Right atrium auricular region (tissue), 2 donors: ENCODE results near the gene SCMH1. TPM values are rescaled to one million over a fixed set of nuclear protein-coding genes. Genes with fewer than 3 reads are reported as not detected.

ENCODE experiments used
- DNase-seq: peaks from one replicate; pipeline ENCODE4 v3.0.0-alpha.2; 2019; ENCODE audit warnings: low spot score
- H3K27ac ChIP-seq, 2 donors: fragments of 200-600 bp; sonication (generic); 1 replicate in 1 of 2; 2 replicates in 1 of 2; pipeline ENCODE4 v1.5.1; 2016 to 2019
- H3K27me3 ChIP-seq, 2 donors: fragments of 200-600 bp; sonication (generic); one replicate each; pipeline versions ENCODE4 v1.5.1 to v1.6.0; 2017 to 2019
- H3K36me3 ChIP-seq: fragments of 200-600 bp; sonication (generic); one replicate; pipeline ENCODE4 v1.5.1; 2016
- H3K4me1 ChIP-seq, 2 donors: fragments of 200-600 bp; sonication (generic); one replicate each; pipeline versions ENCODE4 v1.5.1 to v1.6.0; 2017 to 2019
- H3K4me3 ChIP-seq, 2 donors: fragments of 200-600 bp; sonication (generic); 1 replicate in 1 of 2; 2 replicates in 1 of 2; pipeline ENCODE4 v1.5.1; 2017 to 2019; ENCODE audit warnings: mild to moderate bottlenecking in 1 of 2, moderate library complexity in 1 of 2
- H3K9me3 ChIP-seq, 2 donors: fragments of 200-600 bp; sonication (generic); one replicate each; pipeline ENCODE4 v1.5.1; 2019
- total RNA-seq, 2 donors: library from RNA; depleted of rRNA; stranded (reverse); fragments of >200 nt; gene quantifications; one replicate each; pipeline ENCODE4 v1.1.0, GENCODE V29; 2016
- TF ChIP-seq, protein P1 (sequence below), 2 donors: fragments of 200-600 bp; sonication (generic); IDR thresholded peaks; one replicate each; pipeline ENCODE4 v1.5.1; 2019; ENCODE audit warnings: antibody characterized with exemption in 2 of 2

SCMH1 gene
- total RNA-seq, 2 donors from 2014 or later: 50.1 to 62.5 TPM

GRCh38 chr1:41013024-41013423 lies 229.1 kb downstream of the SCMH1 start:
- Histone ChIP-seq H3K27ac (peak overlapping the region in 1 of 2 donors; percentile 21), H3K27me3 (no peaks in the 10 kb centered on the region), H3K36me3 (peaks cover 38% of the 10 kb centered on the region), H3K9me3 (no peaks in the 10 kb centered on the region), H3K4me3 (no peak overlapping the region), H3K4me1 (peaks cover 0 to 24% of the 10 kb centered on the region in 2 donors)
- no peak for DNase-seq
- TF ChIP-seq, protein P1, sequence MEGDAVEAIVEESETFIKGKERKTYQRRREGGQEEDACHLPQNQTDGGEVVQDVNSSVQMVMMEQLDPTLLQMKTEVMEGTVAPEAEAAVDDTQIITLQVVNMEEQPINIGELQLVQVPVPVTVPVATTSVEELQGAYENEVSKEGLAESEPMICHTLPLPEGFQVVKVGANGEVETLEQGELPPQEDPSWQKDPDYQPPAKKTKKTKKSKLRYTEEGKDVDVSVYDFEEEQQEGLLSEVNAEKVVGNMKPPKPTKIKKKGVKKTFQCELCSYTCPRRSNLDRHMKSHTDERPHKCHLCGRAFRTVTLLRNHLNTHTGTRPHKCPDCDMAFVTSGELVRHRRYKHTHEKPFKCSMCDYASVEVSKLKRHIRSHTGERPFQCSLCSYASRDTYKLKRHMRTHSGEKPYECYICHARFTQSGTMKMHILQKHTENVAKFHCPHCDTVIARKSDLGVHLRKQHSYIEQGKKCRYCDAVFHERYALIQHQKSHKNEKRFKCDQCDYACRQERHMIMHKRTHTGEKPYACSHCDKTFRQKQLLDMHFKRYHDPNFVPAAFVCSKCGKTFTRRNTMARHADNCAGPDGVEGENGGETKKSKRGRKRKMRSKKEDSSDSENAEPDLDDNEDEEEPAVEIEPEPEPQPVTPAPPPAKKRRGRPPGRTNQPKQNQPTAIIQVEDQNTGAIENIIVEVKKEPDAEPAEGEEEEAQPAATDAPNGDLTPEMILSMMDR (IDR thresholded peaks at IDR 0.05): no peak

DNA sequence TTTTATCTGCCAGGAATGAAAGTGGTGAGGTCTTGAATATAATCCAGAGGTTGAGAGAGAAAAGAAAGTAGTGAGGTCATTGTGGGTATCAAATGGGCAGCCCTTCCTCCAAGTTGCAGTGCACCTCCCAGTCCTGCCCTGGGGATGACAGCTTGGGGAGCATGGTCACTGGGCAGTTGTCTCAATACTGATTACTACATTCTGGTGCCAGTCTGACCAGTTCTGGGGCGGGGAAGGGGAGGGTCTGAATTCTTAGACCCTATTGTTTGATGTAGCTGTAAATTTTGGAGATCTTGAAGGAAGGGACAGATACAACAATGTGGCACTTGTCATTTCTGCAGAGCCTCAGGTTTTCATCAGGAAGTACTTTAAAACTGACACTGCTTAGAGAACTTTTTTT lies 231.8 kb downstream of the SCMH1 start:
- Histone ChIP-seq H3K36me3 (peaks cover 52% of the 10 kb centered on the region), H3K27me3 (no peaks in the 10 kb centered on the region), H3K27ac (no peak overlapping the region), H3K4me1 (peaks cover 0 to 18% of the 10 kb centered on the region in 2 donors), H3K4me3 (no peak overlapping the region), H3K9me3 (no peaks in the 10 kb centered on the region)
- DNase-seq: no peak
- TF ChIP-seq, protein P1 (IDR thresholded peaks at IDR 0.05): no peak

GRCh38 chr1:41009466-41009865 lies 232.6 kb downstream of the SCMH1 start:
- Histone ChIP-seq H3K4me1 (peaks cover 0 to 13% of the 10 kb centered on the region in 2 donors), H3K27me3 (no peaks in the 10 kb centered on the region), H3K36me3 (peaks cover 52% of the 10 kb centered on the region), H3K4me3 (no peak overlapping the region), H3K9me3 (no peaks in the 10 kb centered on the region), H3K27ac (no peak overlapping the region)
- TF ChIP-seq, protein P1 (IDR thresholded peaks at IDR 0.05): no peak
- no peak for DNase-seq

- TF ChIP-seq, protein P1 (IDR thresholded peaks at IDR 0.05): no peak
These were observed 234.9 kb downstream of the SCMH1 start for GRCh38 chr1:41006942-41007865.

DNA sequence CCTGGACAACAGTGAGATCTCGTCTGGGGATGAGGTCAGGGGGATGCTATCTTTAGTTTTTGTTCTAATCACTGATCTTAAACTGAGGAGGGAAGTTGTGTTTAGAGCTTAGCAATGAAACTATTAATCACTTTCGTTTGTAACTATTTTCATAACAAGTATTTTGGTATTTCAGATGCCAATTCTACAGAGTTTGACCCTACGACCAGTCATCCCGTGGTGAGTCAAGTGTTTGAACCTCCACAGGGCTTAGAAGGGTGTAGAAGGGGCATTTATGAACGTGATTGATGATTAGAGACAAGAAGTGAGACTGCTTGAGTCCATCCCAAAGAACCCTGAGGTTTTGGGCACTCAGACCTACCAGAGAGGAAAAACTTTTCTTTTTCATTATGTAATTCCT lies 236.2 kb downstream of the SCMH1 start:
- DNase-seq: no peak
- H3K4me3 ChIP-seq: no peak overlapping the region
- H3K4me1 ChIP-seq: peaks cover 0 to 17% of the 10 kb centered on the region in 2 donors
- H3K27me3 ChIP-seq: no peaks in the 10 kb centered on the region
- H3K9me3 ChIP-seq: no peaks in the 10 kb centered on the region
- peaks cover 64% of the 10 kb centered on the region for H3K36me3 ChIP-seq
- H3K27ac ChIP-seq: no peak overlapping the region
- TF ChIP-seq, protein P1 (IDR thresholded peaks at IDR 0.05): no peak

More at GRCh38 chr1:41006942-41007865, 234.9 kb downstream of the SCMH1 start:
- no peaks in the 10 kb centered on the region for H3K27me3 ChIP-seq
- H3K36me3 ChIP-seq: peaks cover 64% of the 10 kb centered on the region
- H3K4me3 ChIP-seq: no peak overlapping the region
- H3K9me3 ChIP-seq: no peaks in the 10 kb centered on the region
- no peak overlapping the region for H3K27ac ChIP-seq
- peaks cover 0 to 17% of the 10 kb centered on the region in 2 donors for H3K4me1 ChIP-seq
- DNase-seq: no peak
